Dedifferentiated amniotic fluid mesenchymal stem cell (primary cell): ENCODE results near the gene CLEC17A.
"Not testable (repeated sequence)": the region's sequence is repeated elsewhere in the genome, so short reads cannot be mapped to it uniquely, and the experiment has no call there.

Experiments
- DNase-seq: peaks from one replicate; pipeline ENCODE4 v3.0.0-alpha.2; 2016; ENCODE audit errors: extremely low spot score

CLEC17A gene

DNA sequence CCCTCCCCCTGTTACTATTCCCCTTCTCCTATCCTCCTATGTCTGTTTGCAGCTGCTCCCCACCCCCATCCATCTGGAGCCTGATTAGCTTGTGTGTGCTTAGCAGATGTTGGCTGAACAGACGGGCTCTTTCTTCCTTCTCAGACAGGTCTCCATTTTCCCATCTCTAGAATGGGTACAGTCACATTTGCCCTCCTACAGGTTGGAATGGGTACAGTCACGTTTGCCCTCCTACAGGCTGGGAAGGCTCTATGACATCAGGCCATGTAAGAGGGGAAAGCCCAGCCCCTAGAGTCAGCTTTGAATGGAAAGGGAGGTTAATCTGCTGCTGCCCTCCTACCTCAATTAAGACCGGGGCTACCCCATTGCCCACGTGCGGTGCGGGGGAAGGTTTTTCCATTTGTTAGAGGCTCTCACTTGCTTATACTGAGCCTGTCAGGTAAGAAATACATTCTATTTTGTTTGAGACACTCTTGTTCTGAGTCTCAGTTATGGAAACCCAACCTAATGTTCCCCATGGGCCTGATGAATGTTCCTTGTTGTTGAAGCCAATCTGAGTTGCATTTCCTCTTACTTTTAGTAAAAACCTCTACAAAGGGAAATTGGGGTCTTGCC, 2.2 kb upstream of the CLEC17A start:
- no peak for DNase-seq

DNA sequence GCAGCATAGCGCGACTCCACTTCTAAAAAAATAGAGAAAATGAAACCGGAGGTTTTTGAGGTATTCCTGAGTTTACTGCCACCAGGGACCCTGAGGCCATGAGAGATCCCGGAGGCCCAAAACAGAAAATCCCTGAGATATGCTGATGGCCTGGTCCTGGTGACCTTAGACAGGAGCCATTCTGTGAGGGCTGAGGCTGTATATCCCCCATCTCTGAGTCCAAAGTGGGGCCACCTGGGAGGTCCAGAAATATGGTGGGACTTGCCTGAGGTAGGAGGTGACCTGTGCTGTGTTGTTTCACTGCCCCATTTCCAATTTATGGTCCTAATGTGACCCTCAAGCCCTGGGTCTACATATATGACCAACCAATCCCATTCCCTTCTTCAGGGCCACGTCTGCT, 1.5 kb downstream of the CLEC17A start:
- not testable (repeated sequence) for DNase-seq

GRCh38 chr19:14585187-14585586, 2.3 kb downstream of the CLEC17A start:
- DNase-seq = not testable (repeated sequence)

DNA sequence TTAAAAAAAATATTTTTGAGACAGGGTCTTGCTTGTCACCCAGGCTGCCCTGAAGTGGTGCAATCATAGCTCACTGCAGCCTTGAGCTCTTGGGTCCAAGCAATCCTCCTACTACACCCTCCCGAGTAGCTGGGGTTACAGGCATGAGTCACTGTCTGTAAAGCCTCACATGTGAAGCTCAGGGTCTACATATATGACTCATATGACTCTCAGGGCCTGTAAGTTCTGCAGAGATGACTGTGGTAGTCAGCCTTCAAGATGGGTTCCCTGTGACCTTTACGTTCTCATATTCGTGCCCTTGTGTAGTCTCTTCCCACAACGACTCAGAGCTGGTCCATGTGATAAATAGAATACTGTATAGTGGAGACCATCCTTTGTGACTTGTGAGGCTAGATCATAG, 6.5 kb downstream of the CLEC17A start:
- not testable (repeated sequence) for DNase-seq

GRCh38 chr19:14595558-14595957, 12.7 kb downstream of the CLEC17A start:
- DNase-seq = no peak

DNA sequence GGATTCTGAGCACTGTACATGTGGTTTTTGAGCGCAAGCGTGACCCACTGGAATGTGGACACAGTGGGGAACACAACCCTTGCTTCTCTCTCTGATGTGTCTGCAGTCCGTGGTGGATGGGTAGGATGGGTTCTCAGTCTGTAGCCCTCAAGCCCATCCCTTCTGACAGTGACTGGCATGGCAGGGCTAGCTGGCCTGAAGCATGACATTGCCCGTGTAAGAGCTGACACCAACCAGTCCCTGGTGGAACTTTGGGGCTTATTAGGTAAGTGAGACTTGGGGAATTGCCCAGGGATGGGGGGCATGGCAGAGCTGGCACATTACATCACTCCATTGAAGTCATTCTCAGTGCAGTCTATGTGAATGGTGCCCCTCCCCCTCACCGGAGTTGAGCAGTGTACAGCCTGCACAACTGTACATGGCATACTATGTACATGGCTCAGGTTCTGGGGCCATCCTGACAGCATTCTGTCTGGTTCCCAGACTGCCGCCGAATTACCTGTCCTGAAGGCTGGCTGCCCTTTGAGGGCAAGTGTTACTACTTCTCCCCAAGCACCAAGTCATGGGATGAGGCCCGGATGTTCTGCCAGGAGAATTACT, 16.8 kb downstream of the CLEC17A start:
- DNase-seq = no peak

GRCh38 chr19:14603990-14604387, 21.1 kb downstream of the CLEC17A start:
- no peak for DNase-seq

DNA sequence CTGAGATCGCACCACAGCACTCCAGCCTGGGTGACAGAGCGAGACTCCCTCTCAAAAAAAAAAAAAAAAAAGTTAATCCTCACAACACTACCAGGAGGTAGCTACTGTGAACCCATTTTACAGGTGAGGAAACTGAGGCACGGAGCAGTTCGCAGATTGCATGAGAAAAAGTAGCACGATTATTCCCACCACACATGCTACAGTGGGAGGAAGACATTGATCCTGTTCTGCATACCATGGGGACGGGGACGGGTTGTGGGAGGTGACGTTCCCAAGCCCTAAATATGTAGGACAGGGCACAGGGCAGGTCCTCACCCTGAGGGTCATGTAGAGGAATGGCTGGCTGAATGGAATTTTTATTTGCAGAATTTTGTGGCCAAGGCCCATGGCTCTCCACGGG, 23.7 kb downstream of the CLEC17A start:
- no peak for DNase-seq

GRCh38 chr19:14611051-14611450, 28.2 kb downstream of the CLEC17A start:
- DNase-seq = no peak

- DNase-seq = not testable (repeated sequence)
Measured at GRCh38 chr19:14612242-14612641, 29.4 kb downstream of the CLEC17A start.

GRCh38 chr19:14612657-14613056, 29.8 kb downstream of the CLEC17A start:
- no peak for DNase-seq

DNA sequence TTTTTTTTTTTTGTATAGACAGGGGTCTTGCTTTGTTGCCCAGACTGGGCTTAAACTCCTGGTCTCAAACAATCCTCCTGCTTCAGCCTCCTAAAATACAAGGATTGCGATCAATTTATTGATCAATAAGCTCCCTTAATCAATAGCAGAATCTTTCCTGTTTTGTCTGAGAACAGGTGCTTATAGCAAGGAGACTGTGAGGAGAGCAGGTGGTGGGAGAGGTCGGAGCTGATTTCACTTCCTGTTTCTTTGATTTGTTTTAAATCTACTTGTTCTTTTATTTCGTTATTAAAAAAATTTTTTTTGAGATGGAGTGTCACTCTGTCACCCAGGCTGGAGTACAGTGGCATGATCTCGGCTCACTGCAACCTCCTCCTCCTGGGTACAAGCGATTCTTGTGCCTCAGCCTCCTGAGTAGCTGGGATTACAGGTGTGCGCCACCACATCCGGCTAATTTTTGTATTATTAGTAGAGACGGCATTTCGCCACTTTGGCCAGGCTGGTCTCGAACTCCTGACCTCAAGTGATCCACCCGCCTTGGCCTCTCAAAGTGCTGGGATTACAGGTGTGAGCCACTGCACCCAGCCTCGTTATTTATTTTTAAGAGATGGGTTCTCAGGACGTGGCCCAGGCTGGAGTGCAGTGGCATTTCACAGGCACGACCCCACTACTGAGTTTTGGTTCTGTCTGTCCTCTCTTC, 30.7 kb downstream of the CLEC17A start:
- not testable (repeated sequence) for DNase-seq

- DNase-seq = no peak
Measured at GRCh38 chr19:14614099-14614412, 31.2 kb downstream of the CLEC17A start.

GRCh38 chr19:14615623-14616022, 32.7 kb downstream of the CLEC17A start:
- DNase-seq = no peak

GRCh38 chr19:14616407-14616806, 33.5 kb downstream of the CLEC17A start:
- DNase-seq = no peak

- DNase-seq = no peak
Measured at GRCh38 chr19:14619404-14619803, 36.5 kb downstream of the CLEC17A start.

DNA sequence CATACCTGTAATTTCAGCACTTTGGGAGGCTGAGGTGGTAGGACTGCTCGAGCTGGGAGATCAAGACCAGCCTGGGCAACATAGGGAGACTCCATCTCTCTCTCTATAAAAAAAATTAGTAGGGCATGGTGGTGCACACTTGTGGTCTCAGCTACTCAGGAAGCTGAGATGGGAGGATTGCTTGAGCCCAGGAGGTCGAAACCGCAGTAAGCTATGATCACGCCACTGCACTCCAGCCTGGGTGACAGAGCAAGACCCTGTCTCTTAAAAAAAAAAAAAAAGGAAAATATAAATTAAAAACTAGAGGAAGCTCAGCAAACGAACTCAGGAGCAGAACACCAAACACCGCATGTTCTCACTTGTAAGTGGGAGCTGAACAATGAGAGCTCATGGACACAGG, 41.6 kb downstream of the CLEC17A start:
- not testable (repeated sequence) for DNase-seq

- no peak for DNase-seq
Measured at GRCh38 chr19:14629557-14629956, 46.7 kb downstream of the CLEC17A start.

DNA sequence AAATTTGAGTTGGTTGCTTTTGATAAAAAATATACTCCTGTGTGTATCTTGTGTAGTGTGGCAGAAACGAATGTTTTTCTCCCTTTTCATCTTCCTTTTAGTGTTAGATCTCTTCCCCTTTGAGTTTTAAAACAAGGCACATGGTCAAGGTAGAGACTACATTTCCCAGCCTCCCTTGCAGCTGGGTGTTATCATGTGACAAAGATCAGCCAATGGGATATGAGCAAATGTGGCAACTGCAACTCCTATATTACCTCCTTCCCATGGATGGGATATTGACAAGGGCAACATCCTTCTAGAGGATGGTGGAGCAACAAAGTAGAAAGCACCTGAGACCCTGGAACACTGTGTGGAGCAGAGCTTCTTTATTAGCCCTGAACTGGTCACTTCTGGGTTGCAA, 49.4 kb downstream of the CLEC17A start:
- DNase-seq = no peak

GRCh38 chr19:14639536-14640277, 56.8 kb downstream of the CLEC17A start:
- DNase-seq = no peak

DNA sequence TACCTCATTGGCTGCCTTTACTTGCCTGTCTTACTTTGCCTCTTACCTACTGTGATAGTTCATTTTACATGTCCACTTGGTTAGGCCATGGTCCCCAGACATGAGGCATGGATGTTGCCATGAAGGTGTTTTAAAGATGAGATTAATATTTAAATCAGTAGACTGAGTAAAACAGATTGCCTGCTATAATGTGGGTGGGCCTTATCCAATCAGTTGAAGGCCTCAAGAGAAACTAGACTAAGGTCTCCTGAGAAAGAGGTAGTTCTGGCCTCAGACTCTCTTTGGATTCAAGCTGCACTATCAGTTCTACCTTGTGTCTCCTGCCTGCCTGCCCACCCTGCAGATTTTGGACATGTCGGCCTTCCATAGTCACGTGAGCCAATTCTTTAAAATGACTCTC, 65.6 kb downstream of the CLEC17A start:
- DNase-seq = no peak

DNA sequence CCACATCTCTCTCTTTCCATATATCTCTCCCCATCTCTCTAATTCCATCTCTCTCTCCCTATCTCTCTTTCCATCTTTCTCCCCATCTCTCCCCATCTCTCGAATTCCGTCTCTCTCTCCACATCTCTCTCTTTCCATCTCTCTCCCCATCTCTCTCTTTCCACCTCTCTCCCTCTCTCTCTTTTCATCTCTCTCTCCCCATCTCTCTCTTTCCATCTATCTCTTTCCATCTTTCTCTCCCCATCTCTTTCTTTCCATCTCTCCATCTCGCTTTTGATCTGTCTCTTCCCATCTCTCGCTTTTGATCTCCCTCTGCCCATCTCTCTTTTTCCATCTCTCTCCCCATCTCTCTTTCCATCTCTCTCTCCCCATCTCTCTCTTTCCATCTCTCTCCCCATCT, 66.1 kb downstream of the CLEC17A start:
- DNase-seq = no peak

DNA sequence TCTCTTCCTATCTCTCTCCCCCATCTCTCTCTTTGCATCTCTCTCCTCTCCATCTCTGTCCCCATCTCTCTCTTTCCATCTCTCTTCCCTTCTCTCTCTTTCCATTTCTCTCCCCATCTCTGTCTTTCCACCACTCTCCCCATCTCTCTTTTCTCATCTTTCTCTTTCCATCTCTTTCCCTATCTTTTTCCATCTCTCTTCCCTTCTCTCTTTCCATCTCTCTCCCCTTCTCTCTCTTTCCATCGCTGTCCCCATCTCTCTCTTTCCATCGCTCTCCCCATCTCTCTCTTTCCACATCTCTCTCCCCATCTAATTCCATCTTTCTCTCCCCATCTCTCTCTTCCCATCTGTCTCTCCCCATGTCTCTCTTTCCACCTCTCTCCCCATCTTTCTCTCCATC, 67.3 kb downstream of the CLEC17A start:
- no peak for DNase-seq
